NB4 (cell line): Measurements from ENCODE around the gene AURKA.

Experiments used
- DNase-seq: peaks from one replicate; pipeline ENCODE4 v3.0.0; 2010; ENCODE audit warnings: low read depth
- H3K4me3 ChIP-seq: one replicate; pipeline ENCODE4 v1.5.1; 2011; ENCODE audit warnings: mild to moderate bottlenecking, low read depth, low read length, moderate library complexity
- CTCF ChIP-seq: IDR thresholded peaks from one replicate; pipeline ENCODE4 v1.5.1; 2012; ENCODE audit warnings: low read depth, low read length
- MAX ChIP-seq: IDR thresholded peaks from 2 replicates; pipeline ENCODE4 v1.6.1; 2011; ENCODE audit warnings: low read depth, low read length
- MYC ChIP-seq: IDR thresholded peaks from 2 replicates; pipeline ENCODE4 v1.6.1; 2011; ENCODE audit warnings: low read depth, low read length
- POLR2A ChIP-seq: IDR thresholded peaks from 2 replicates; pipeline ENCODE4 v1.6.1; 2011; ENCODE audit warnings: mild to moderate bottlenecking; ENCODE audit not compliant: insufficient read length; ENCODE audit errors: extremely low read depth

The AURKA gene

GRCh38 chr20:56420940-56421688 is 29.1 kb upstream of the AURKA start:
- TF ChIP-seq CTCF: no peak
- TF ChIP-seq POLR2A: no peak
- TF ChIP-seq MYC: no peak
- no peak for TF ChIP-seq MAX
- DNase-seq: no peak
- H3K4me3 ChIP-seq: no peak overlapping the region

GRCh38 chr20:56420028-56420427 is 28.0 kb upstream of the AURKA start:
- TF ChIP-seq CTCF: no peak
- no peak for TF ChIP-seq MYC
- TF ChIP-seq MAX: no peak
- TF ChIP-seq POLR2A: no peak
- DNase-seq: no peak
- no peak overlapping the region for H3K4me3 ChIP-seq

- H3K4me3 ChIP-seq: no peak overlapping the region
- no peak for TF ChIP-seq MAX
- DNase-seq: no peak
Measured at GRCh38 chr20:56418385-56418861, 26.4 kb upstream of the AURKA start.

GRCh38 chr20:56417911-56418310 is 25.9 kb upstream of the AURKA start:
- TF ChIP-seq MAX: no peak
- no peak for TF ChIP-seq POLR2A

GRCh38 chr20:56417402-56417801 is 25.4 kb upstream of the AURKA start:
- no peak overlapping the region for H3K4me3 ChIP-seq
- no peak for TF ChIP-seq POLR2A
- TF ChIP-seq CTCF: no peak
- no peak for TF ChIP-seq MAX
- TF ChIP-seq MYC: no peak
- no peak for DNase-seq

More at GRCh38 chr20:56417911-56418310, 25.9 kb upstream of the AURKA start:
- no peak for DNase-seq
- H3K4me3 ChIP-seq: no peak overlapping the region

GRCh38 chr20:56414842-56415765 is 23.1 kb upstream of the AURKA start:
- TF ChIP-seq MAX: no peak
- no peak for TF ChIP-seq CTCF
- no peak for TF ChIP-seq POLR2A
- no peak for TF ChIP-seq MYC
- H3K4me3 ChIP-seq: no peak overlapping the region
- DNase-seq: no peak
